ENCODE data around the gene GLIPR2.

Gene GLIPR2

GRCh38 chr9:36190388-36191289 lies 54.1 kb downstream of the GLIPR2 start, which contains the start of gene CLTA (continued):
- TF ChIP-seq ZNF423 (tag by site-specific recombination; IDR thresholded peaks at IDR 0.05) (no peak), ZSCAN16 (tag by site-specific recombination; IDR thresholded peaks at IDR 0.05) (no peak), REPIN1 (tag by site-specific recombination; IDR thresholded peaks at IDR 0.05; ENCODE audit: low read depth) (no peak), ZNF544 (tag by site-specific recombination; IDR thresholded peaks at IDR 0.05) (no peak), ZNF549 (tag by site-specific recombination; IDR thresholded peaks at IDR 0.05) (no peak), WT1 (tag by site-specific recombination; IDR thresholded peaks at IDR 0.05) (peak; percentile 68; the same call in 1 of the 2 replicates), ZNF76 (tag by site-specific recombination; IDR thresholded peaks at IDR 0.05; ENCODE audit: borderline replicate concordance, low read depth) (peak; percentile 91), ZNF426 (tag by site-specific recombination; IDR thresholded peaks at IDR 0.05) (no peak), FEZF1 (tag by site-specific recombination; IDR thresholded peaks at IDR 0.05) (no peak), ZNF266 (tag by site-specific recombination; IDR thresholded peaks at IDR 0.05; ENCODE audit: low read depth) (no peak), ZBTB10 (tag by site-specific recombination; IDR thresholded peaks at IDR 0.05) (peak; percentile 97), SETDB1 (IDR thresholded peaks at IDR 0.05; ENCODE audit: insufficient read length, low read length) (no peak), BCL6B (tag by site-specific recombination; IDR thresholded peaks at IDR 0.05) (no peak), ZNF37A (tag by site-specific recombination; IDR thresholded peaks at IDR 0.05) (no peak), ZNF148 (tag by site-specific recombination; IDR thresholded peaks at IDR 0.05; ENCODE audit: borderline replicate concordance) (no peak), ZNF311 (tag by site-specific recombination; IDR thresholded peaks at IDR 0.05; ENCODE audit: borderline replicate concordance) (no peak), ZNF837 (tag by site-specific recombination; IDR thresholded peaks at IDR 0.05) (no peak), GLI4 (tag by site-specific recombination; IDR thresholded peaks at IDR 0.05) (no peak), PRDM6 (tag by site-specific recombination; IDR thresholded peaks at IDR 0.05) (no peak), IKZF3 (tag by site-specific recombination; IDR thresholded peaks at IDR 0.05) (no peak), ZBTB20 (tag by site-specific recombination; IDR thresholded peaks at IDR 0.05) (peak; percentile 77; the same call in 1 of the 2 replicates), ZNF658 (tag by site-specific recombination; IDR thresholded peaks at IDR 0.05) (no peak), PRDM10 (tag by site-specific recombination; IDR thresholded peaks at IDR 0.05) (peak; percentile 76), ZNF416 (tag by site-specific recombination; IDR thresholded peaks at IDR 0.05) (no peak), KLF1 (tag by site-specific recombination; IDR thresholded peaks at IDR 0.05) (peak; percentile 23; the same call in 1 of the 2 replicates), TCF7L2 (IDR thresholded peaks at IDR 0.05; ENCODE audit: borderline replicate concordance, low read depth, low read length) (no peak)

Measured in HEK293 (cell line).